IMR-90 (cell line): ENCODE results near the gene MCAM.

Experiments
- BHLHE40 ChIP-seq: fragments of 150-350 bp; IDR thresholded peaks from 2 replicates; pipeline ENCODE4 v1.6.1; 2016; ENCODE audit warnings: mild to moderate bottlenecking, low read depth, low read length
- CEBPB ChIP-seq: IDR thresholded peaks from 2 replicates; pipeline ENCODE4 v1.6.1; 2012; ENCODE audit warnings: low read depth, low read length, improper control_type of control experiment
- CHD1 ChIP-seq: IDR thresholded peaks from 2 replicates; pipeline ENCODE4 v1.6.1; 2012; ENCODE audit warnings: low read depth, low read length, improper control_type of control experiment
- CTCF ChIP-seq: conservative IDR thresholded peaks from 2 replicates; pipeline ENCODE4 v1.5.1; 2012; ENCODE audit warnings: mild to moderate bottlenecking, low read depth, low read length, improper control_type of control experiment
- ELK1 ChIP-seq: fragments of 150-350 bp; IDR thresholded peaks from 2 replicates; pipeline ENCODE4 v1.6.1; 2016; ENCODE audit warnings: low read depth, mild to moderate bottlenecking, low read length, moderate library complexity, borderline replicate concordance
- MAFK ChIP-seq: IDR thresholded peaks from 2 replicates; pipeline ENCODE4 v1.6.1; 2012; ENCODE audit warnings: low read depth, low read length, improper control_type of control experiment
- MXI1 ChIP-seq: IDR thresholded peaks from 2 replicates; pipeline ENCODE4 v1.6.1; 2012; ENCODE audit warnings: low read depth, mild to moderate bottlenecking, low read length, moderate library complexity, borderline replicate concordance
- POLR2A ChIP-seq: IDR thresholded peaks from 2 replicates; pipeline ENCODE4 v1.6.1; 2012; ENCODE audit warnings: mild to moderate bottlenecking, low read depth, low read length
- RAD21 ChIP-seq: IDR thresholded peaks from 2 replicates; pipeline ENCODE4 v1.6.1; 2012; ENCODE audit warnings: low read length, improper control_type of control experiment
- SMC3 ChIP-seq: fragments of 150-350 bp; IDR thresholded peaks from 2 replicates; pipeline ENCODE4 v1.6.1; 2016; ENCODE audit warnings: low read depth, mild to moderate bottlenecking, antibody characterized with exemption, low read length, moderate library complexity
- USF2 ChIP-seq: fragments of 150-350 bp; IDR thresholded peaks from 2 replicates; pipeline ENCODE4 v1.6.1; 2017; ENCODE audit warnings: mild to moderate bottlenecking, antibody characterized with exemption, low read length, low read depth

DNA sequence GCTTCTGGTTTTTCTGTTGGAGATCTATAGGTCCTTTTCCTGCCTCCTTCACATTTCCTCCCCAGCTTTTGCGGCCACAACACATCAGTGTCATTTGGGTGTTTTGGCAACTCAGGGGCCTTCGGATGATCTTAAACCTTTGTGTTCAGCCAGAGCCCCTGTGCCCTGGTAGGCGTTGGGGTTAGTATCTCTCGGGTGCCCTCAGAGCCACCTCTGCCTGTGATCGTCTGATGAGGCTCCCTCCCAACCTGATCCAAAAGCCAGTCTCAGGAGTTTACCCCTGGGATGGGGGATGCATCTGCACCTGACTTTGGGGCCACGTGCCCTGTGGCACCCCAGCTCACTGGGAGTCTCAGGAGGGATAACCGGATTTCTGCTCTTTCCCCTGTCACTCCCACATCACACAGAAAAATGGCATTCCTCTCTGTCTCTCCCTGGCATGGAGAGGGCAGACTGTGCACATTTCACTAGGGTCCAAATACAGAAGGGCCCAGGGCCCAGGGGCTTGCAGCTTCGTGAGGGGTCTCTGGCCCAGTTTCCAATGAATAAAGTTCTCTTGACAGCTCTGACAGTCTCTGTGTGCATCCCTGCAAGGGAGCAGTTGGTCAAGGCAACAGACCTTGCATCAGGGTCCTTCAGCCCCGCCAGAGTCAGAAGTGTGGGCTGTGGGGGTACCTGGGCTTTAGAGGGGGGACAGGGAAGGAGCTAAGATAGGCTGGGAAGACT lies 20.0 kb upstream of the MCAM start:
- TF ChIP-seq CEBPB (no peak), POLR2A (no peak), CTCF (no peak), CHD1 (no peak), BHLHE40 (no peak), SMC3 (no peak), MAFK (no peak), RAD21 (no peak), USF2 (no peak), MXI1 (no peak), ELK1 (no peak)
